Upper lobe of left lung (tissue), 6 donors: ENCODE data around the gene TTC33. TPM values are rescaled to one million over a fixed set of nuclear protein-coding genes. Genes with fewer than 3 reads are reported as not detected.
"Not testable (repeated sequence)": the region's sequence is repeated elsewhere in the genome, so short reads cannot be mapped to it uniquely, and the experiment has no call there.

Experiments used
- ATAC-seq, 2 donors: fragments of 200-7000 bp; cut with Tn5 transposase; one replicate each; pipeline ENCODE4 v1.9.1; 2022; ENCODE audit warnings: mild to moderate bottlenecking in 2 of 2, moderate library complexity in 2 of 2; ENCODE audit not compliant: low FRiP score in 2 of 2
- DNase-seq, 2 donors: peaks; one replicate each; pipeline ENCODE4 v3.0.0-alpha.2; 2019 to 2020
- H3K27ac ChIP-seq, 4 donors: fragments of 200-600 bp; sonication (generic); one replicate each; pipeline ENCODE4 v1.5.1; 2016 to 2019
- H3K27me3 ChIP-seq, 4 donors: fragments of 200-600 bp; sonication (generic); one replicate each; pipeline ENCODE4 v1.5.1; 2017 to 2019
- H3K36me3 ChIP-seq, 4 donors: fragments of 200-600 bp; sonication (generic); one replicate each; pipeline ENCODE4 v1.5.1; 2016 to 2019
- H3K4me1 ChIP-seq, 4 donors: fragments of 200-600 bp; sonication (generic); one replicate each; pipeline ENCODE4 v1.5.1; 2018 to 2019
- H3K4me3 ChIP-seq, 4 donors: fragments of 200-600 bp; sonication (generic); one replicate each; pipeline ENCODE4 v1.5.1; 2017 to 2019; ENCODE audit warnings: mild to moderate bottlenecking in 2 of 4, moderate library complexity in 1 of 4
- H3K9me3 ChIP-seq, 4 donors: fragments of 200-600 bp; sonication (generic); one replicate each; pipeline ENCODE4 v1.5.1; 2018 to 2019
- EP300 ChIP-seq, 4 donors: sonication (generic); formaldehyde crosslinking; IDR thresholded peaks; one replicate each; pipeline ENCODE4 v1.5.1; 2017; ENCODE audit warnings: antibody characterized with exemption in 4 of 4, control low read depth in 2 of 4
- POLR2A ChIP-seq, 4 donors: fragments of 450-650 bp; IDR thresholded peaks; one replicate each; pipeline ENCODE4 v1.5.1; 2016 to 2017; ENCODE audit warnings: antibody characterized with exemption in 4 of 4, mild to moderate bottlenecking in 2 of 4
- POLR2AphosphoS5 ChIP-seq, 2 donors: sonication (generic); formaldehyde crosslinking; IDR thresholded peaks; one replicate each; pipeline ENCODE4 v1.5.1; 2017; ENCODE audit warnings: antibody characterized with exemption in 2 of 2
- WGBS, 2 donors: methylation state at CpG; one replicate each; pipeline ENCODE4 v1.1.5; 2017 to 2018; 5-methylcytosine and 5-hydroxymethylcytosine counted together
- total RNA-seq, 6 donors: library from RNA; depleted of rRNA in 4 of 6; stranded (reverse); fragments of >200 nt in 4 of 6; gene quantifications; one replicate each; pipeline versions ENCODE4 v1.1.0 to v1.2.1, GENCODE V29; 2016 to 2021
- TF ChIP-seq, protein P1 (sequence below), 6 experiments: fragments of 450-650 bp in 4 of 6; fragments of 200-600 bp in 2 of 6; sonication (generic) in 2 of 6; IDR thresholded peaks; one replicate each; pipeline ENCODE4 v1.5.1; 2016 to 2019; ENCODE audit warnings: antibody characterized with exemption in 6 of 6
- donor health status: DM: no; HTN: no; CAD: no; lungs with moderate emphysema.
- donor health status: DM: no; HTN: yes; CAD: no; lungs with severe emphysema.

The TTC33 gene
- total RNA-seq, 6 donors from 2014 or later: 13.4 to 34.1 (median 17.1) TPM

DNA sequence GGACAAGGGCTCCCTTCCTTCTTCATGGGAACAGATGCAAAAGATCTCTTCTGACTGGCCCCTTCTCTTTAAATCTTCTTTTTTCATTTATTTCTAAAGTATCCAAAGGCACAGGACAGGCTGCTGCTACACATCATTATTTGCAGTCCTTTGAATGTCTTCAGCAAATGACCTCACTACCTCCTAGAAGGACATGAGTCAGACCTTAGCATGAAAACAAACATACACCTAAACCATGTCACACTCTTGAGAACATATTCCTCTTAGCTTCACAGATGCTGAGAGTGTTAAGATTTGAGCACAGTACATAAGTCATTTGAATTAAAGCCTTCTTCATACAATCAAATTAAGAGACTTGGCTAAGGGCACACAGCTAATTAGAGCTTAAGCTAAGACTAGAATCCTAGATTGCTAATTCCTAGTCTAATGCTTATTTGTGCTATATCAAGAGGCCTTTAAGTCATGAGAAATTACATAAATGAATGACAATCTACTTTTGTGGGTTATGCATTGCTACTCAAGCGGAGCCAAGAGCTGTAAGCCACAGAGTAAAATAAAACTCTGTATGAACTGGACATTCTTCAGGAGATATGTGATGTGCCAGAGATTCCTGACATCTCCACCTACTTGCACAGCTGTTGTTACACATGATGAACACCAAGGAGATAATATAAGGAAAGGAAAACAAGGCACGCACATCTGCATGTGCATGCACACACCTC, 185.2 kb downstream of the TTC33 start:
- Histone ChIP-seq H3K4me3 (no peak overlapping the region), H3K9me3 (no peaks in the 10 kb centered on the region), H3K4me1 (peaks cover 0 to 4% (median 0%) of the 10 kb centered on the region in 4 donors), H3K27me3 (no peaks in the 10 kb centered on the region), H3K36me3 (no peaks in the 10 kb centered on the region), H3K27ac (no peak overlapping the region)
- TF ChIP-seq POLR2A (IDR thresholded peaks at IDR 0.05): no peak
- no peak for TF ChIP-seq EP300 (IDR thresholded peaks at IDR 0.05)
- TF ChIP-seq, protein P1, sequence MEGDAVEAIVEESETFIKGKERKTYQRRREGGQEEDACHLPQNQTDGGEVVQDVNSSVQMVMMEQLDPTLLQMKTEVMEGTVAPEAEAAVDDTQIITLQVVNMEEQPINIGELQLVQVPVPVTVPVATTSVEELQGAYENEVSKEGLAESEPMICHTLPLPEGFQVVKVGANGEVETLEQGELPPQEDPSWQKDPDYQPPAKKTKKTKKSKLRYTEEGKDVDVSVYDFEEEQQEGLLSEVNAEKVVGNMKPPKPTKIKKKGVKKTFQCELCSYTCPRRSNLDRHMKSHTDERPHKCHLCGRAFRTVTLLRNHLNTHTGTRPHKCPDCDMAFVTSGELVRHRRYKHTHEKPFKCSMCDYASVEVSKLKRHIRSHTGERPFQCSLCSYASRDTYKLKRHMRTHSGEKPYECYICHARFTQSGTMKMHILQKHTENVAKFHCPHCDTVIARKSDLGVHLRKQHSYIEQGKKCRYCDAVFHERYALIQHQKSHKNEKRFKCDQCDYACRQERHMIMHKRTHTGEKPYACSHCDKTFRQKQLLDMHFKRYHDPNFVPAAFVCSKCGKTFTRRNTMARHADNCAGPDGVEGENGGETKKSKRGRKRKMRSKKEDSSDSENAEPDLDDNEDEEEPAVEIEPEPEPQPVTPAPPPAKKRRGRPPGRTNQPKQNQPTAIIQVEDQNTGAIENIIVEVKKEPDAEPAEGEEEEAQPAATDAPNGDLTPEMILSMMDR (IDR thresholded peaks at IDR 0.05): no peak
- no peak for TF ChIP-seq POLR2AphosphoS5 (IDR thresholded peaks at IDR 0.05)
- no peak for DNase-seq
- WGBS, 2 donors: 93 to 98% methylated on average over 2 of the region's 2 CpGs
- peak in 1 of 2 donors; percentile 67 for ATAC-seq

DNA sequence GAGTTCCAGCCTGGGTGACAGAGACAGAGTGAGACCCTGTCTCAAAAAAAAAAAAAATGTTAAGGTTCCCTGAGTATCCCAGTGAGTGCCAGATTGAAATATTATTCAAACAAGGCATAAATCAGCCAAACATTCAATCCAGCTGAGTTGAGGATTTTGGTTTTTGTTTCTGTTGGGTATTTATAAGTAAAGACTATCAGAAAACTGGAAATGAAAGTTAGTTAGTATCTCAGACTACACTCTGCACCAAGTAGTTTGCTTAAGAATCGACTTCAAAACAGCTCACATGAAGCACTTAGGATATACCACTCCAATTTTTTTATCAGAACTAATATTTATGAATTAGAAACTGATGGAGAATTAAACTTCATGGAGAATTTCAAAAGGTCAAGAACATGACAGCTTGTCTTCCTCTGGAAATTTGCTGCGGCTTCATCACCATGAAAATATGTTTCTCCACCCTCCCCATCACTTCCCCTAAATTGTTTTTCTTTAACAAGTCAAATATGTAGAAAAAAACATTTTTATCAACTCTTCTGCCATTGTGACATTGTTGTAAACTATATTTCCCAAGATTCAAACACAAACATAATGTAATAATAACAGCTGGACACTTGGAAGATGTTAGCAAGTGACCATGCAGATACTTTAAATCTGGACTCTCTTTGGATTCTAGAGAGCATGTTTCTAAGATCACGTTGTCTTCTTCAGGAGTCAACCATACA, 186.1 kb downstream of the TTC33 start:
- Histone ChIP-seq H3K4me3 (no peak overlapping the region), H3K27me3 (no peaks in the 10 kb centered on the region), H3K9me3 (no peaks in the 10 kb centered on the region), H3K36me3 (no peaks in the 10 kb centered on the region), H3K4me1 (peaks cover 0 to 4% (median 0%) of the 10 kb centered on the region in 4 donors), H3K27ac (no peak overlapping the region)
- no peak for DNase-seq
- peak in 1 of 2 donors; percentile 32 for ATAC-seq
- no peak for TF ChIP-seq POLR2AphosphoS5 (IDR thresholded peaks at IDR 0.05)
- no peak for TF ChIP-seq POLR2A (IDR thresholded peaks at IDR 0.05)
- no peak for TF ChIP-seq EP300 (IDR thresholded peaks at IDR 0.05)
- TF ChIP-seq, protein P1 (IDR thresholded peaks at IDR 0.05): no peak
- WGBS, 2 donors: 36 to 43% methylated on average over 3 of the region's 3 CpGs

DNA sequence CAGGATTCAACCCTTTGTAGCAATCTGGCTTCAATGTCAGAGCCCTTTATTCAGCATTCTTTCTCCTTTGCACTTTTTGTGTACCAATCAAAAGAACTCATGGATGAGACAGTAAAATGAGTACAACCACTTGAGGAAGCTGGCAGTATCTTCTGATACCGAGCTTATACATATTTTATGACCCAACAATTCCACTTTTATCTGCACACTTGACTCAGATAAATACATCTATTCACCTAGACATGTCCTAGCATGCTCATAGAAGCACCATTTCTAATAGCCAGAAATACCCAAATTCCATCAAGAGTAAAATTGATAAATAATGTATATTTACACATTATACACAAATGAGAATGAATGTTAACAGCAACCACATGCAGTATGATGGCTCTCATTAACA, 187.2 kb downstream of the TTC33 start:
- Histone ChIP-seq H3K4me3 (no peak overlapping the region), H3K27me3 (no peaks in the 10 kb centered on the region), H3K9me3 (no peaks in the 10 kb centered on the region), H3K4me1 (peaks cover 0 to 4% (median 0%) of the 10 kb centered on the region in 4 donors), H3K36me3 (no peaks in the 10 kb centered on the region), H3K27ac (no peak overlapping the region)
- ATAC-seq (no peak), DNase-seq (no peak)
- TF ChIP-seq POLR2A (IDR thresholded peaks at IDR 0.05): no peak
- TF ChIP-seq, protein P1 (IDR thresholded peaks at IDR 0.05): no peak
- 81% methylated on average over 1 of the region's 1 CpG for WGBS, 2 donors

DNA sequence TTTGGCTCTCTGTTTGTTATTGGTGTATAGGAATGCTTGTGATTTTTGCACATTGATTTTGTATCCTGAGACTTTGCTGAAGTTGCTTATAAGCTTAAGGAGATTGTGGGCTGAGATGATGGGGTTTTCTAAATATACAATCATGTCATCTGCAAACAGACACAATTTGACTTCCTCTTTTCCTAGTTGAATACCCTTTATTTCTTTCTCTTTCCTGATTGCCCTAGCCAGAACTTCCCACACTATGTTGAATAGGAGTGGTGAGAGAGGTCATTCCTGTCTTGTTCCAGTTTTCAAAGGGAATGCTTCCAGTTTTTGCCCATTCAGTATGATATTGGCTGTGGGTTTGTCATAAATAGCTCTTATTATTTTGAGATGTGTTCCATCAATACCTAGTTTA, 192.6 kb downstream of the TTC33 start:
- not testable (repeated sequence) for H3K27ac ChIP-seq, H3K4me3 ChIP-seq, H3K27me3 ChIP-seq, H3K9me3 ChIP-seq, ATAC-seq, H3K4me1 ChIP-seq, H3K36me3 ChIP-seq, DNase-seq

DNA sequence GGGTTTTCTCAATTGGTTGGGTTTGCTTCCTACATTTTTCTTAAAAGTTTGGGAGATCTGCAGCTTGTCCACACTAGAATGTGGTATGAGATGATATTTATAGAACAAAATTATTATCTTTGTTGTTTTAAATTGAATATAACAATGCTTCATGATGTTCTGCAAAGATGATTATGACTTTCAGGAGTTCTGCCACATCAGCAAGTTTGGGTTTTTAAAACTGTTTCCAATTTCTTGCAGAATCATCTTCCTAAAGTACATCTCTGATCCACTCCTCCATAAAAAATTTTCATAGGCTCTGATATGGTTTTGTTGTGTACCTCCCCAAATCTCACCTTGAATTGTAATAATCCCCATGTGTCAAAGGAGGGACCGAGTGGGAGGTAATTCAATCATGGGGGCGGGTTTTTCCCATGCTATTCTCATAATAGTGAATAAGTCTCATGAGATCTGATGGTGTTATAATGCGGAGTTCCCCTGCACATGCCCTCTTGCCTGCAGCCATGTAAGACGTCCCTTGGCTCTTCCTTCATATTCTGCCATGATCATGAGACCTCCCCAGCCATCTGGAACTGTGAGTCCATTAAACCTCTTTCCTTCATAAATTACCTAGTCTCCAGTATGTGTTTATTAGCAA, 195.2 kb downstream of the TTC33 start:
- no peaks in the 10 kb centered on the region for H3K9me3 ChIP-seq
- no peaks in the 10 kb centered on the region for H3K4me1 ChIP-seq
- H3K4me3 ChIP-seq: no peak overlapping the region
- H3K27me3 ChIP-seq: no peaks in the 10 kb centered on the region
- no peak for ATAC-seq
- no peak for DNase-seq
- WGBS, 2 donors: 83 to 88% methylated on average over 4 of the region's 4 CpGs
- TF ChIP-seq, protein P1 (IDR thresholded peaks at IDR 0.05): no peak
- TF ChIP-seq EP300 (IDR thresholded peaks at IDR 0.05): no peak
- TF ChIP-seq POLR2AphosphoS5 (IDR thresholded peaks at IDR 0.05): no peak
- TF ChIP-seq POLR2A (IDR thresholded peaks at IDR 0.05): no peak
- no peak overlapping the region for H3K27ac ChIP-seq
- H3K36me3 ChIP-seq: no peaks in the 10 kb centered on the region
